ENCODE results near the gene CLCNKB.
A peak's percentile ranks its signal among the peaks of the same experiment; 100 is the strongest.
"Not testable (repeated sequence)": the region's sequence is repeated elsewhere in the genome, so short reads cannot be mapped to it uniquely, and the experiment has no call there.

Gene CLCNKB

DNA sequence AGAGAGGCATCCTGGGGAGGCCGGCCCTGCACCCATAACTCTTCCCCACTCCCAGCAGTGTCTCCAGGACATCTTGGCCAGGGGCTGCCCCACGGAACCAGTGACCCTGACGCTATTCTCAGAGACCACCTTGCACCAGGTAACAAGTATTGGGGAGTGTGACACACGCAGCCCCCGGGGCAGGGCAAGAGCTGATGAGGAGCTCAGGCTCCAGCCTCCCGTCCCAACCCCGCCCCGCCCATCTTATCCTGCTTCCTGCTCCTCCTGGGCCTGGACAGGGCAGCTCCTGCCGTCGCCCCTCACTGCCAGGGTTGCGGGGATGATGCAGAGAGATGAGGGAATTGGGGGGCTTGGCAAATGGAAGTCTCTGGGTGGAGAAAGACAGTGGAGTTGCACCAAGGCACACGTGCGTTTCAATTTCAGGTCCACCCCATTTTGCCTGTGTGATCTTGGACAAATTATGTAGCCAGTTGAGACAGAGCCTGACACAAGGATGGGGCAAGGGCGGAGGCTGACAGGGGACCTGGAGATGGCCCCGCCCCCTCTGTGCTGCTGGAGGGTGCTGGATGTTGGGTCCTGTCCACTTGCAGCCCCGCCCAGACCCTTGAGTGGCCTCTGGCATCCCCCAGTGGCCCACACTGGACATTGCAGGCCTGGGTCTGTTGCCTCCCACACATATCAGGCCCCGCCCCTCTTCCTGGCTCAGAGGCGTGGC is 11.0 kb upstream of the CLCNKB start:
- TF ChIP-seq CTCF (IDR thresholded peaks at IDR 0.05; ENCODE audit: low read depth, low read length, missing control alignments): peak; percentile 98
- DNase-seq (ENCODE audit: low read depth): peak; percentile 65
- in situ Hi-C loops (cut with HindIII; ENCODE audit: low sequenced_read_pairs): no loop called here
- no peak overlapping the region for H3K4me3 ChIP-seq (ENCODE audit: low read depth, low read length)

- DNase-seq (ENCODE audit: low read depth); H3K4me3 ChIP-seq (ENCODE audit: low read depth, low read length); in situ Hi-C loops (cut with HindIII; ENCODE audit: low sequenced_read_pairs): not testable (repeated sequence)
These were observed 10.4 kb upstream of the CLCNKB start for GRCh38 chr1:16033103-16033632.

DNA sequence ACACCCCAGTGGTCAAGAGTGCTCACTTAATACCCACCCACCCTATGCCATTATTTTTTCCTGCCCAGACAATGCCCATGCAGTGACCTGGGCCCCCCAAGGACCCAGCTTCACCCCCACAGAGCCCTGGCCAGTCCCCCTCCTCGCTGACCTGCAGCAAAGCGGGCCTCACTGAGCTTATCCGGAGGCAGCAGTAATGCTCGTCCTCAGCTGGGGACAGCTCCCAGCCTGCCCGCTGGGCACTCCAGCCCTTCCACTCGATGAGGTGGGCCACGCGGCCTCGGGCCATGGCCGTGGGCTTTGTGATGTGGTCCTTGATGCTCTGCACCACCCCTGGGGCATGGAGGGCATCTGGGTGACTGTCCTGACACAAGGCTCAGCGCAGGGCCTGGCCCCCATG is 7.1 kb upstream of the CLCNKB start:
- DNase-seq (ENCODE audit: low read depth); in situ Hi-C loops (cut with HindIII; ENCODE audit: low sequenced_read_pairs): not testable (repeated sequence)

DNA sequence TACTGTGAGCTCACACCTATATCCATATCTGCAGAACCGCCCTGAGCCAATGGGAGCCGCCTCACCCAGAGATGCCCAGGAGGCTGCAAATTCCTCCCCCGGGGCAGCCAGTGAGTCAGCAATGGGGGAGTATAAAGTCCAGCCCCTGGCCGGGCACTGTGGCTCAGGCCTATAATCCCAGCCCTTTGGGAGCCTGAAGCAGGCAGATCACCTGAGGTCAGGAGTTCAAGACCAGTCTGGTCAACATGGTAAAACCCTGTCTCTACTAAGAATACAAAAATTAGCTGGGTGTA is 5.0 kb upstream of the CLCNKB start:
- DNase-seq (ENCODE audit: low read depth): no peak
- TF ChIP-seq CTCF (IDR thresholded peaks at IDR 0.05; ENCODE audit: low read depth, low read length, missing control alignments): no peak
- in situ Hi-C loops (cut with HindIII; ENCODE audit: low sequenced_read_pairs): no loop called here
- no peak overlapping the region for H3K4me3 ChIP-seq (ENCODE audit: low read depth, low read length)

More for the DNA sequence above, 7.1 kb upstream of the CLCNKB start:
- not testable (repeated sequence) for H3K4me3 ChIP-seq (ENCODE audit: low read depth, low read length)

DNA sequence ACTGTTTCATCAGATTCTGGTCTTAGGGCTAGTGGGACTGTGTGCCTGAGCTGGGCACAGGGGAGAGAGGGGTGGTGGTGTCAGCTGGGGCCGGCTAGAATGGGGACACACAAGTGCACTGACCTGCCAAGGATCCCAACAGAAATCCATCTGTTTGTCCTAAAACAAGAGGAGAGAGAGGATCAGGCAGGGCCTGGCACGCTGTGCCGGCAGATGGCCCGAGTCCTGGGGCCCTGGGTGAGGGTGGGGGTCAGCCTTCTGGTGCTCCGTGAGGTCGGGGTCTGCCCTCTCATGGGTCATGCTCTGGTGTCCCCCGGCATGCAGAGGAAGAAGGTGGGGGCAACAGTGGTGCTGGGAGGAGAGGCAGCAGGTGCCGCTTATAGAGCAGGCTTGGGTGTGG is 3.7 kb upstream of the CLCNKB start:
- DNase-seq (ENCODE audit: low read depth); in situ Hi-C loops (cut with HindIII; ENCODE audit: low sequenced_read_pairs); H3K4me3 ChIP-seq (ENCODE audit: low read depth, low read length): not testable (repeated sequence)

DNA sequence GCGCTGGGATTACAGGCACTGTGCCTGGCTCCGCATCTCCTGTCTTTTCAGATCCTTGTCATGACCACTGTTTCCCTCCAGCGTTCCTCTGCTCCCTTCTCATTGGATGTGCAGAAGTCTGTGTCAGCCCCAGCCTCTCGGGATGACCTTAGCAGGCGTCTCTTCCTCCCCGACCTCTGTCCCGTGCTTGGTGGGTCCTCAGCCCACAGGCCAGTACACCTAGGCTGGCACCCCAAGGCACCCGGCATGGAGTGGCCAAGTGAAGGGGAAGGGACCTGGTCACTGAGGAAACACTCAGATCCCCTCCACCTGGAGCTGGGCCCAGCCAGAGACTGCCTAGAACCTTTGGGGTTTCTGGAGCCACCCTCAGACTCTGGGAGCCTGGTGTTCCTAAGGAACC is 2.4 kb upstream of the CLCNKB start:
- TF ChIP-seq CTCF (IDR thresholded peaks at IDR 0.05; ENCODE audit: low read depth, low read length, missing control alignments): no peak
- DNase-seq (ENCODE audit: low read depth): no peak
- no peak overlapping the region for H3K4me3 ChIP-seq (ENCODE audit: low read depth, low read length)
- in situ Hi-C loops (cut with HindIII; ENCODE audit: low sequenced_read_pairs): no loop called here

- H3K4me3 ChIP-seq (ENCODE audit: low read depth, low read length): no peak overlapping the region
- no peak for DNase-seq (ENCODE audit: low read depth)
- in situ Hi-C loops (cut with HindIII; ENCODE audit: low sequenced_read_pairs): no loop called here
- TF ChIP-seq CTCF (IDR thresholded peaks at IDR 0.05; ENCODE audit: low read depth, low read length, missing control alignments): no peak
These were observed 1.5 kb upstream of the CLCNKB start for GRCh38 chr1:16042096-16042495.

DNA sequence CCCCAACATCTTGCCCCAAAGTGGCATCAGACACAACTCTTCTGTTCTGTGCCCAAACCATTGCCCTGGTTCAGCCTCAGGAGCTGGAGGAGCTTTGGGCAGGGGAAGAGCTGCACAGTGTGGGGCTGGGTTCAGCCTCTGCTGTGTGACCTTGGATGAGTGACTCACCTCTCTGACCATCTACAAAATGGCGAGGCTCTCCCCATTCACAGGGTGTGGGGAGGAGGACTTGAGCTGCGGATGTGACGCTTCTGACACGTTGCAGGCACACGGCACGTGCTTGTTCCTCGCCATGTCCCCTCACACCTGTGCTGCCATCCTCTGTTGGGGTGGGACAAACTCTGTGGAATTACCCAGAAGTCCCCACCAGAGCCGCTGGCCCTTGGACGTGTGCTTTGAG is 928 bp upstream of the CLCNKB start:
- H3K4me3 ChIP-seq (ENCODE audit: low read depth, low read length); DNase-seq (ENCODE audit: low read depth); in situ Hi-C loops (cut with HindIII; ENCODE audit: low sequenced_read_pairs): not testable (repeated sequence)

GRCh38 chr1:16043950-16044349 is 368 bp downstream of the CLCNKB start:
- DNase-seq (ENCODE audit: low read depth): no peak
- in situ Hi-C loops (cut with HindIII; ENCODE audit: low sequenced_read_pairs): no loop called here
- H3K4me3 ChIP-seq (ENCODE audit: low read depth, low read length): no peak overlapping the region
- no peak for TF ChIP-seq CTCF (IDR thresholded peaks at IDR 0.05; ENCODE audit: low read depth, low read length, missing control alignments)
